Heart left ventricle (tissue), 13 donors: ENCODE results near the gene AHSP.

Experiments used
- POLR2A ChIP-seq, 2 donors: fragments of 450-650 bp; IDR thresholded peaks; one replicate each; pipeline ENCODE4 v1.6.1; 2017; ENCODE audit warnings: antibody characterized with exemption in 2 of 2, mild to moderate bottlenecking in 2 of 2, moderate library complexity in 2 of 2
- TF ChIP-seq, protein P1 (sequence below), 12 donors: fragments of 200-600 bp; sonication (generic) in 4 of 12; IDR thresholded peaks; one replicate each; pipeline versions ENCODE4 v1.5.0 to v1.8.0; 2018 to 2022; ENCODE audit warnings: antibody characterized with exemption in 12 of 12, mild to moderate bottlenecking in 5 of 12
- donor health status: ischemic (EF 13 %, LVEDD 7.1; RV severe dilation, severe dysfunction).
- donor health status: DM: no; HTN: yes; CAD: no.
- donor health status: DM: no; HTN: no; CAD: no.
- donor health status: ischemic (EF 25% LVEDD 6.9; RV normal size, moderate dysfunction).
- donor health status: ischemic (EF 25% LVEDD 5.7; RV mildly dilated, moderate dysfunction).
- donor health status: ischemic (EF 35%, LVEDD 5.7; RV mildly dilated, moderate dysfunction).
- donor health status: nonischemic (EF 11% LVEDD 7.7; RV severe dilation, severe dysfunction).
- donor health status: DM: yes; HTN: yes; CAD: no.
- donor health status: PGD.
- donor health status: ischemic (EF 29% LVEDD 5.4; RV normal size, mild dysfunction).
- donor health status: nonischemic (EF 23%, LVEDD 6.1; RV moderate dilation, normal function).

GRCh38 chr16:31532896-31533295 lies 5.2 kb downstream of the AHSP start:
- TF ChIP-seq, protein P1, sequence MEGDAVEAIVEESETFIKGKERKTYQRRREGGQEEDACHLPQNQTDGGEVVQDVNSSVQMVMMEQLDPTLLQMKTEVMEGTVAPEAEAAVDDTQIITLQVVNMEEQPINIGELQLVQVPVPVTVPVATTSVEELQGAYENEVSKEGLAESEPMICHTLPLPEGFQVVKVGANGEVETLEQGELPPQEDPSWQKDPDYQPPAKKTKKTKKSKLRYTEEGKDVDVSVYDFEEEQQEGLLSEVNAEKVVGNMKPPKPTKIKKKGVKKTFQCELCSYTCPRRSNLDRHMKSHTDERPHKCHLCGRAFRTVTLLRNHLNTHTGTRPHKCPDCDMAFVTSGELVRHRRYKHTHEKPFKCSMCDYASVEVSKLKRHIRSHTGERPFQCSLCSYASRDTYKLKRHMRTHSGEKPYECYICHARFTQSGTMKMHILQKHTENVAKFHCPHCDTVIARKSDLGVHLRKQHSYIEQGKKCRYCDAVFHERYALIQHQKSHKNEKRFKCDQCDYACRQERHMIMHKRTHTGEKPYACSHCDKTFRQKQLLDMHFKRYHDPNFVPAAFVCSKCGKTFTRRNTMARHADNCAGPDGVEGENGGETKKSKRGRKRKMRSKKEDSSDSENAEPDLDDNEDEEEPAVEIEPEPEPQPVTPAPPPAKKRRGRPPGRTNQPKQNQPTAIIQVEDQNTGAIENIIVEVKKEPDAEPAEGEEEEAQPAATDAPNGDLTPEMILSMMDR (IDR thresholded peaks at IDR 0.05): no peak
- no peak for TF ChIP-seq POLR2A (IDR thresholded peaks at IDR 0.05)
